Measurements from ENCODE around the gene MSN. TPM values are rescaled to one million over a fixed set of nuclear protein-coding genes. Genes with fewer than 3 reads are reported as not detected.

The MSN gene
- total and polyA plus RNA-seq, 2 of the 13 experiments (the other 11 are each of a cell fraction or from before 2014, with no cell fraction given) = 0.15 TPM; not detected in 1

GRCh38 chrX:65635378-65635777 is 32.1 kb upstream of the MSN start:
- no peak overlapping the region for H2AFZ ChIP-seq (ENCODE audit: low read length)
- WGBS (ENCODE audit: low lambda C conversion rate) = 22% methylated on average over 1 of the region's 3 CpGs
- FAIRE-seq (no peak), DNase-seq (ENCODE audit: low spot score) (no peak), ATAC-seq (no peak)
- in situ Hi-C loops (cut with HindIII; ENCODE audit: extremely low pct_ligation_motif_present, low pct_unique_long_range_greater_than_20kb) = no loop called here
- CTCF ChIA-PET (ENCODE audit: low intra/inter-chr PET ratio, low total read pairs) = no interaction called here
- no peaks in the 10 kb centered on the region for H3K79me2 ChIP-seq (ENCODE audit: insufficient read depth, low read length)
- H3K27me3 ChIP-seq (ENCODE audit: control insufficient read depth in 1 of 2, insufficient read depth in 2 of 2, low read length in 2 of 2) = no peaks in the 10 kb centered on the region
- H3K36me3 ChIP-seq (replicated peaks in 1 of 2; ENCODE audit: control insufficient read depth in 1 of 2, insufficient read depth in 2 of 2, low read length in 2 of 2) = no peaks in the 10 kb centered on the region
- no peaks in the 10 kb centered on the region for H3K9me3 ChIP-seq (ENCODE audit: low read length)
- H3K4me1 ChIP-seq (ENCODE audit: insufficient read depth, low read length) = no peaks in the 10 kb centered on the region
- no peak overlapping the region for H3K4me2 ChIP-seq (ENCODE audit: low read depth, low read length)
- no peaks in the 10 kb centered on the region for H4K20me1 ChIP-seq (ENCODE audit: insufficient read depth, low read length)
- intact Hi-C loops (cut with micrococcal nuclease; ENCODE audit: unreplicated experiment) = no loop called here
- POLR2A ChIA-PET = no interaction called here
- TF ChIP-seq MAX (IDR thresholded peaks at IDR 0.05) (no peak), ZNF644 (CRISPR knock-in tag; IDR thresholded peaks at IDR 0.05; ENCODE audit: low read depth) (no peak), SP1 (IDR thresholded peaks at IDR 0.05) (no peak), SP1 (CRISPR knock-in tag; IDR thresholded peaks at IDR 0.05) (no peak), ZNF253 (CRISPR knock-in tag; IDR thresholded peaks at IDR 0.05; ENCODE audit: borderline replicate concordance) (no peak), THAP9 (CRISPR knock-in tag; IDR thresholded peaks at IDR 0.05; ENCODE audit: borderline replicate concordance) (no peak), LRRFIP1 (CRISPR knock-in tag; conservative IDR thresholded peaks at IDR 0.05) (no peak)
- no peak overlapping the region for H3K9ac ChIP-seq (ENCODE audit: insufficient read depth, low read depth, low read length)
- H3K27ac ChIP-seq (ENCODE audit: extremely low read length, insufficient read depth, low read length) = no peak overlapping the region
- BruUV-seq (replicated peaks) = no TSS peak
- no peak overlapping the region for H3K4me3 ChIP-seq (replicated peaks in 1 of 3; ENCODE audit: insufficient read depth in 1 of 3, low read depth in 2 of 3, low read length in 3 of 3)

Measured in HepG2 (cell line).